ENCODE data around the gene FCN3.
A peak's percentile ranks its signal among the peaks of the same experiment; 100 is the strongest.
"Not testable (repeated sequence)": the region's sequence is repeated elsewhere in the genome, so short reads cannot be mapped to it uniquely, and the experiment has no call there.

Gene FCN3

DNA sequence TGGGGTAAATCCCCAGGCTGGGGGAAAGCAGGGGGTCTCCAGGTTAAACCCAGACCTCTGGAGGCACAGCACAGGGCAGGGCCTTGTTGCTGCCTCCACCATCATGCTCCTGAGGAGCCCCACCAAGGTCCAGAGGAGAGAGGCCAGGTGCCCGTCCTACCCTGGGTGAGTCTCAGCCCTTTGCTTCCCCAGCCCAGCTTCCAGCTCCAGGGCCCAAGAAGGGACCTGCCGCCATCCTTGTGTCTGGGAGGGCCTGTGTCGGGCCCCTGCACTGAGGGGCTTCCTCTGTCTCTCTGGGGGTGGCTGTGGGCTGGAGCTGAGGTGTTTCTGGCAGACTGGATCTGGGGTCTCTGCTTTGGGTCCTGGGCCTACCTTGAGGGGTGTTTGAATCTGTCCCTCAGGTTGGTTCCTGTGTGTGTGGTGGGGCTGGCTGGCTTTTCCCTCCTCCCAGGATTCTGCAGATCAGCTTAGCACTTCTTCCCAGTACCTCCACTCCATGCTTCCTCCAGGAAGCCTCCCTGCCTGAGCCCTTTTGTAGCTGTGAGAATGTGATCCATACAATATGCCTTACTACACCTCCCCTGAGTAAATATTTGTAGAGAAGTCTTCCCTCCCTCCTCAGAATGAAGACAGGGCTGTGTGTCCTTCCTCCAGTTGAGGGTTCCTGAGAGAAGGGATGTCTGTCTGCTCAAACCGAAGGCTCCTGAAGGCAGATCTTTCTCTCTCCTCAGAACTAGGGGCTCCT lies 24.0 kb upstream of the FCN3 start:
- no peak for DNase-seq

DNA sequence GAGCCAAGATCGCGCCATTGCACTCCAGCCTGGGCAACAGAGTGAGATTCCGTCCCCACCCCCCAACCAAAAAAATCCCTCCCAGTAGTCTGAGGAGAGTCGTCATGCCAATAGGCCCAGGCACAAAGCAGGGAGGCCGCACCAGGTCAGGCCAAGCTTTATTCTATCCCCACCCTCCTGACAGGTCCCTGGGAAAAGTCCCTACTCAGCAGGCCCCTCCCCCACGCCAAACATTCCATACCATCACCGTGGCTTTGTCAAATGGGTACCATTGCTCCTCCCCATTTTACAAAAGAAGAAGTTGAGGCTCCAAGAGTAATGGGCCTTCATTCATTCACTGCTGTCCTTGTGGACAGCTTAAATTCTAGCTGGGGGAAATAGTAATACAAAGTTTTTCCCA lies 23.1 kb upstream of the FCN3 start:
- DNase-seq, result no peak

DNA sequence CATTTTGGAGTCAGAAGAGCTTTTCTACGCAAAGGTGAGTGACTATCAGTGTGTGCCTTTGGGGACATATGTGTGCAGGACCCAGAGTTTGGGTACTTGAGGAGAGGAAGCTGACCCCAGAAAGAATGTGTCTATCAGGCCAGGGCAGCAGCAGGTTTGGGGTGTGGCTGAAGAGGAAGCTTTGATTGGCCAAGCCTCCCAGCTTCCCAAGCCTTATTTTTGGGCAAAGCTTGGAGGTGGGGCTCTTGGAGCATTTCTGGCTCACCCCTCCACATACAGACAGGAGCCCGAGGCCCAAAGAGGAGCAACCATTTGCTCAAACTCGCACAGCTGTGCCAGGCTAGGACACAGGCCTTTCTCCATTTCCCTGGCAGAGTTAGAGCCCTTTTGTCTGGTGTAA lies 22.5 kb upstream of the FCN3 start:
- no peak for DNase-seq

DNA sequence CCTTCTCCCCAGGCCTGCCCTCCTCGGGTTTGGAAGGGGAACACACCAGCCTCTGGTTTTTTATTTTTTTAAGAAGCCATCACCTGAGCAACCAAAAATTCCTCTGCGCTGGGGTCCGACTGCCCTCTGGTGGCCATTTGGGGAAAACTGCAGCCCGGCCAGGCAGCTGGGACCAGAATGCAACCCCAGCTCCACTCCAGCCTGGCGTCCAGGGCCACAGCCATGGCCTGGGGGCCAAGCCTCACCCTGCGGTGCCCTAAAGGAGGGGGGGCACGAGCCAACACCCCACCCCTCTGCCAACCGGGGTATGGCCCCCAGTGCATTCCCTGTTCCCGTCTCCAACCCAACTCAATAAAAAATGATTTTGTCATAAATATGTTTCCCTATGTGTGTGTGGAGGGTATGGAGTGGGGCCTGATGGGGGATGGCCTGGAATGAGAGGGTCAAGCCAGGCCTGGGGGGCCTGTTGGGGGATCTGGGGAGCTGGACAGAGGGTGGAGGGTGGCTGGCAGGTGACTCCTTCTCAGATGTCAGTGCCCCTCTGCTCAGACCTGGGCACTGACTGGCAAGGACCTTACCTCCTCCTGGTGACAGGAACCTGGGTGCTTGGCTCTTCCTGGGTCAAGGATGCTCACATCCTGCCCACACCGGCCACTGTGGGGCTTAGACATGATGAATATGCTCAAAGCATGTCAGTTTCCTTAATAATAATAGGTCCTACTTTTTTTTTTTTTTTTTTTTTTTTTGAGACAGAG lies 21.0 kb upstream of the FCN3 start:
- DNase-seq, result peak; percentile 73

DNA sequence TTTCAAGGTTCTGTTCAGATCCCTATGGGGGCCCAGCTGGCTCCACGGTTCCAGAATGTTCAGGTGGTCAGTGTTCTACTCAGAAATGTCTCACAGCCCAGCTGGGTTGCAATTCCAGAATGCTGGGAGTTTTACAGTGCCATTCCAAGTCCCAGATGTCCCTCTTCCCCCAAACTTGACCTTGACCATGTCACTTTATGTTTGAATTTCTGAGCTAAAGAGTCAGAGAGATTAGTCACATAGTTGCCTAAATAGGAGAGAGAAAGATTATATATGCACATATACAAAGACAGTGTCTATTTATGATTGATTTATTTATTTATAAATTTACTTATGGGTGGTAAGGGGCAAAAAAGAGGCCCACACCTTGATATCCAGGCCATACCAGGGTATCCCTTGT lies 20.3 kb upstream of the FCN3 start:
- no peak for DNase-seq

DNA sequence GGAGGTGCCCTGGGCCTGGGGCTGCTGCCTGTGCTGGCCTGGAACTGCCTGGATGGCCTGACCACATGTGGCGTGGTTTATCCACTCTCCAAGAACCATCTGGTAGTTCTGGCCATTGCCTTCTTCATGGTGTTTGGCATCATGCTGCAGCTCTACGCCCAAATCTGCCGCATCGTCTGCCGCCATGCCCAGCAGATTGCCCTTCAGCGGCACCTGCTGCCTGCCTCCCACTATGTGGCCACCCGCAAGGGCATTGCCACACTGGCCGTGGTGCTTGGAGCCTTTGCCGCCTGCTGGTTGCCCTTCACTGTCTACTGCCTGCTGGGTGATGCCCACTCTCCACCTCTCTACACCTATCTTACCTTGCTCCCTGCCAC lies 19.6 kb upstream of the FCN3 start:
- DNase-seq, result no peak

DNA sequence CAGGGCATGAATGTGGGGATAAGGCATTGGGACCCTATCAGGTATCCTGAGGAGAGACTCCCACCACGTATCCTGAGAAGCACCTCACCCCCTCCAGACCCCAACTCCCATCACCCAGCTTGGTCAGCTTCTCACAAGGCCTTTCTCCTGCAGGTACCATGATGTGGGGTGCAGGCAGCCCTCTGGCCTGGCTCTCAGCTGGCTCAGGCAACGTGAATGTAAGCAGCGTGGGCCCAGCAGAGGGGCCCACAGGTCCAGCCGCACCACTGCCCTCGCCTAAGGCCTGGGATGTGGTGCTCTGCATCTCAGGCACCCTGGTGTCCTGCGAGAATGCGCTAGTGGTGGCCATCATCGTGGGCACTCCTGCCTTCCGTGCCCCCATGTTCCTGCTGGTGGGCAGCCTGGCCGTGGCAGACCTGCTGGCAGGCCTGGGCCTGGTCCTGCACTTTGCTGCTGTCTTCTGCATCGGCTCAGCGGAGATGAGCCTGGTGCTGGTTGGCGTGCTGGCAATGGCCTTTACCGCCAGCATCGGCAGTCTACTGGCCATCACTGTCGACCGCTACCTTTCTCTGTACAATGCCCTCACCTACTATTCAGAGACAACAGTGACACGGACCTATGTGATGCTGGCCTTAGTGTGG lies 19.1 kb upstream of the FCN3 start:
- no peak for DNase-seq

DNA sequence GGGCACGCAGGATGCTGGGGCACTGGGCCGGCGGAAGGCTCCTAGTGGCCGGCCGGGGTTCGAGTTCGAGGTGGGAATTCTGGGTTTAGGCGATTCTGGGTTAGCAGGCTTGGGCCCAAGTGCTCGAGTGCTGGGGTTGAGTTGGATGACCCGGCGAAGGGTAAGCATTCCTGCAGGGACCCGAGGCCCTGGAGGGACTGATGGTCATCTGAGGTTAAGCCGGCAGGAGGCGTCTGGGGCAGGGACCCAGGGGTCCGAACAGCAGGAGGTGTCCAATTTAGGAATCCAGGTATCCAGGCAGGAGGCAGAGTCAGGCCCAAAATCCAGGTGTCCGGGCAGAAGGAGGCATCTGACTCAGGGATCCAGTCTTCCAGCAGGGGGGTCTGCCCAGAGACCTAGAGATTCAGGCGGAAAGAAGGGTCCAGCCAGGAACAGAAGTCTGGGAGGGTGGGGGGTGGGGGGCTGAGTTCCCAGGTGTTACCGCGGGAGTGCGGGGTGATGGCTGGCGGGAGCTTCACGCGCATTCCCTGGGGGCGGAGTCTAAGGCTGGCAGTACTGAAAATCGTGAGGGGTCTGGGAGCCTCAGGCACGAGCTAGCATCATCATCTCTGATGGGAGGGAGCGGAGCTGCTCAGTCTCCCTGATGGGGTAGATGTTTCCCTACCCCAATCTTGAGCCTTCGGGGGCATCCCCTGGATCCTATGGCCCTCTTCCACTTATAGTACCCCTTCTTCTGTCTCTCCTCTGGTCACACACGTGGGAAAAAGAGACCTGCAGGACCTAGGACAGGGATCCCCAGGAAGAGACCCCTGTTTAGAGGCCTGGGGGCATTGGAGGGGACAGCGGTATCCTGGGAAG lies 18.4 kb upstream of the FCN3 start:
- peak; percentile 38 for DNase-seq

DNA sequence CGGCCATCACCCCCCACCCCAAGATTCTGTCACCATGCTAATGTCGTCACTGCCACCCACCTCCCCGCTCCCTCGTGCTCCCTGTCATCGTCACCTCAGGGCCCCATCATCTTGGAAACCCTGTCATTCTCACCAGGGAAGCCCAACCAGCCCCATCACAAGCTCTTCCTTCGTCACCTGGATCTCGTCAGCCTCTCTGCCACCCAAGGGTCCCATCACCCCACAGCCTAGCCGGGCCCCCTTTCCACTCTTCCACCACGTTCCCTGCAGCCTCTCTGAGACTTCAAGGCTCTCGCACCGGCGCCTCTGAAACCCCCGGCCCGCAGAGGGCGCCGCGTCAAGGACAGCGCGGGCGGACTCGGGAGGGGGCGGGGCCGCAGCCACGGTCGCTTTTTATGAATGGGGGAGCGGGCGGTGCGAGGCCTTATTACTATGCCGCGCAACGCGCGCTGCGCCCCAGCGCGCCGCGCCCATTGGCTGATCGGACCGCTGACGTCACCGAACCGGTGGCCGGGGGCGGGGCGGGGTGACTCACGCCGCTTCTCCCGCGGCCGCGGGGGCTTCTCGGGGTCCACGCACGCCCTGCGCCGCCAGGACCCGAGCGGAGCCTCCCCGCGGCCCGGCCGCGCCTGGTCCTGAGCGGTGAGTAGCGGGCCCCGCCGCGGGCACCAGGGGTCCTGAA lies 17.6 kb upstream of the FCN3 start, which contains the start of gene GPR3:
Gene GPR3, plus strand, starts transcription at position 527 of the 682 bp plus-strand sequence. CDS start 1,177 bp downstream, outside the sequence.
- DNase-seq, result peak; percentile 94

DNA sequence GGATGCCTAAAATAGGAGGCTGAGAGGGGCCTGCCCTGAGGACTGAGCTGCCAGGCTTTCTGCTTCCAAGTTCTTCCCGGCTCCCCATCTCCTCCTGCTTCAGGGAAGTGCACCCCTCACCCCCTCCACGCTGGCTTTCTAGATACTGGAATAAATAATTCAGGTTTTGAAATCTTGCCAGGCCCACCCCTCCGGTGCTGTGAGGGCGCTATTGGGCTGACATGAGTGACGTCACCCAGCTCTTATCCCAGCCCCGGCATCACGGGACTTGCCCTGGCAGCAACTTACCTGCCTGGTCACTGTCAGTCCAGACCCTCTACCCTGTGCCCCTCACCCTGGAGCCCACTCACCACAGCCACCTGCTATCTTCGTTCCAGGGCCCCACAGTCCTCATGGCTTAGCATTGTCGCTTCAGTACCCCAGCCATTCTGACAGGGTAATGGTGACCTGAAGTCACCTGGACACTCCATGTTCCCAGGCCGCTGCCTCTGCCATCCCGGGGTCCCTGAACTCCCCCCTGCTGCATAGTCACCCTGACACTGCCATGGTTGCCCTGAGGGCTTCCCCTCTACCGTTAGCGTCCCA lies 17.0 kb upstream of the FCN3 start:
- peak; percentile 76 for DNase-seq

DNA sequence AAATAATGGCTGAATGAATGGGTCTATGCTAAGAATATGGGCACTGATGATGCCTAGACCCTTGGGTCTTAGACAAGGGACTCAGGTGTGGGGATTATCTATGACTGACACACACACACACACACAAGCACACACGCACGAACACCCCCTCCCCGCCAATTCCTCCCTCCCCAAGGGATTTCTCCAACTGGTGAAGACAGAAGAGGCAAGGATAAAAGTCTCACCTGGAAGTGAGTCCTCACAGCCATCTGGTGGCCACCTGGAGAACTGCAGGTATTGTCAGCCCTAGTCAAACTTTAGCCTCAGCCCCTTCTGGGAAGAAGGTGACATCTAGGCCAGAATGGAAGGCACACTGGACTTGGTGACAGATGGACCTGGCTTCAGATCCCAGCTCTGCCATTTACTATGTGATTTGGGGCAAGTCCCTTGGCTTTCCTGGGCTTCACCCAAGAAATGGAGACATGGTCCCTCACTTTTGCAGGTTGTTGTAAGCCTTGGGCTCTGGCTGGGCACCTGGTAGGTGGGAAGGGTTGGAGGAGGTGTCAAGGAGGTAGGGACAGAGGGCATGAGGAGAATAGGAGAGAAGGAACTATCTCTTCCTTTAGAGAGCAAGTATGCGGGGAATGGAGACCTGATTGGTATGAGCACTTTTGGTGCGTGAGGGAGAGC lies 13.8 kb upstream of the FCN3 start:
- peak; percentile 77 for DNase-seq

DNA sequence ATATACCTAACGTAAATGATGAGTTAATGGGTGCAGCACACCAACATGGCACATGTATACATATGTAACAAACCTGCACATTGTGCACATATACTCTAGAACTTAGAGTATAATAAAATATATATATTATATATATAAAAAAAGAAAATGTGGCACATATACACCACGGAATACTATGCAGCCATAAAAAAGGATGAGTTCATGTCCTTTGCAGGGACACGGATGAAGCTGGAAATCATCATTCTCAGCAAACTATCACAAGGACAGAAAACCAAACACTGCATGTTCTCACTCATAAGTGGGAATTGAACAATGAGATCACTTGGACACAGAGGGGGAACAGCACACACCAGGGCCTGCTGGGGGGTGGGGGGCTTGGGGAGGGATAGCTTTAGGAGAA lies 10.2 kb upstream of the FCN3 start:
- not testable (repeated sequence) for DNase-seq

DNA sequence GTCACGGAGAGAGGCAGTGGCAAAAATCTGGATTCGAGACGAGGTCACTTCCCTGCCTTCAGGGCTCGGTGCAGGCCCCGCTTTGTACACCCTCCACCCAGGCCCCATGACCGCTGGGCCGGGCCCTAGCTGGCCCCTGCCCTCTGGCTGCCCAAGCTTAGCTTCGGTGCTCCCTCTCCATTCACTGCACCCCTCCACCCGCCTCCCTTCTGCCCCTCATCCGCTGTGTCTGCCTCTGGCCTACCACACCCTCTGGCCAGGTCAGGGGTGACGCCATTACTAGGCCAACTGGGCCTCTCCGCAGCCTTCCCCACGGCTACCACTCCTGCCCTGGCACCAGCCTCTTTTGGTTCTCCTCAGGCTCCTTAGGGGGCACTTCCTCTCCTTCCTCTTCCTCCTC lies 9.0 kb upstream of the FCN3 start:
- no peak for DNase-seq

DNA sequence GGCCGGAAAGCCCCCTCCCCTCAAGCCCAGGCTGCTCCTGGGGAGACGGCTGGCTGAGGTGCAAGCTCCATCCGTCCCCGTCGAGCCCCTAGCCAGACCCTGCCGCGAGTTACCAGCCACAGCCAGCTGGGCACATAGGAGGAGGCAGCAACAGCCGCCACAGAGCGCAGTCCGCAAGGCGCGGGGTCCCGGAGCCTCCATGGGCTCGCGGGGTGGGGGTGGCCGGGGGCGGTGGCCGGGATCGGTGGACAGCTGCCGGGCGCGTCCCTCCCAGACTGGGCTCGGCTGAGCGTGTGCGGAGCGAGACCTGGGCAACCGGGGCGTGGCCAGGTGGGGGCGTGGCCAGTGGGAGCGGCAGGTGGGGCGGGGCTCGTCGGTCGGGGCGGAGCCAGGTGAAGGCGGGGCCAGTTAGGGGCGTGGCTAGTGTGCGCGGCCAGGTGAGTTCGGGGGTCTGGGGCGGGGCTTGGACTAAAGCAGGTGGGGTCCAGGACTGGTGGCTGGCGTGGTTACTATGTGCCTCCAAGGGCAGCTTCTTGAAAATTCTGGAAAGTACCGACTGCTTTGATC lies 8.5 kb upstream of the FCN3 start, which contains the start of gene CD164L2:
Gene CD164L2, minus strand, starts transcription at position 295 of the 567 bp plus-strand sequence. Its CDS starts 94 bp downstream, at position 201.
- DNase-seq, result peak; percentile 49

DNA sequence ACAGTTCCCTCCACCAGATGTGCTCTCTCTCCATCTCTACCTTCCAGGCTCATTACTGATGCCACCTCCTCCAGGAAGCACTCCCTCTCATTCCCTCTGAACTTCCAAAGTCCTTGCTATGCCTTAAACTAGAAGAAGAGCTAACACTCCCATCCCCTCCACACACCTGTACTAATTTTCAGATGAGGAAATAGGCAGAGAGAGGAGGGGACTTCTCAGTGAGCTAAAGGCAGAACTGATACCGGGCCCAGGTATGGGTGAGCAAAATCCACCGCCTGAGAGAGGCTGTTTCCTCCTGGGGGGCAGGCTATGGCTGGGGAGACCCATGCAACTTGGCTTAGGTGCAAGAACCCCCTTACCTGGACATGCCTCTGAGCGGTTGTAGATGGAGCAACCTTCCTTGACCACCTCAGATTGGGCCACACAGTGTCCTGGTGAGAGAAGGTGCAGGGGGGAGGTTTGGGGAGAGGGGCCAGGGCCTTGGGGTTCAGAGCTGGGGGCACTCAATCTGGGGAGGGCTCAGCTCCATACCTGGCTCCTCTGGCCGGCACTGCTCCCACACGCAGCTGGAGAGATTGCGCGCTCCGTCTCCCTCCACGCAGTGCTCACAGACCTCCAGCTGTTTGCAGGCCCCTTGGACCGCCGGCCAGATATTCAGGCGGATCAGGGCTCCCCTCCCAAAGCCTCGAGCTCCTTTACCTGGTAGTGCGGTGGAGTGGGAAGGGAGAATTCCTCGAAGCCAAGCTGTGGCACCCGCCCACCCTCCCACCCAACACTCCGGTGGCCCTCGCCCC lies 7.5 kb upstream of the FCN3 start:
- no peak for DNase-seq

DNA sequence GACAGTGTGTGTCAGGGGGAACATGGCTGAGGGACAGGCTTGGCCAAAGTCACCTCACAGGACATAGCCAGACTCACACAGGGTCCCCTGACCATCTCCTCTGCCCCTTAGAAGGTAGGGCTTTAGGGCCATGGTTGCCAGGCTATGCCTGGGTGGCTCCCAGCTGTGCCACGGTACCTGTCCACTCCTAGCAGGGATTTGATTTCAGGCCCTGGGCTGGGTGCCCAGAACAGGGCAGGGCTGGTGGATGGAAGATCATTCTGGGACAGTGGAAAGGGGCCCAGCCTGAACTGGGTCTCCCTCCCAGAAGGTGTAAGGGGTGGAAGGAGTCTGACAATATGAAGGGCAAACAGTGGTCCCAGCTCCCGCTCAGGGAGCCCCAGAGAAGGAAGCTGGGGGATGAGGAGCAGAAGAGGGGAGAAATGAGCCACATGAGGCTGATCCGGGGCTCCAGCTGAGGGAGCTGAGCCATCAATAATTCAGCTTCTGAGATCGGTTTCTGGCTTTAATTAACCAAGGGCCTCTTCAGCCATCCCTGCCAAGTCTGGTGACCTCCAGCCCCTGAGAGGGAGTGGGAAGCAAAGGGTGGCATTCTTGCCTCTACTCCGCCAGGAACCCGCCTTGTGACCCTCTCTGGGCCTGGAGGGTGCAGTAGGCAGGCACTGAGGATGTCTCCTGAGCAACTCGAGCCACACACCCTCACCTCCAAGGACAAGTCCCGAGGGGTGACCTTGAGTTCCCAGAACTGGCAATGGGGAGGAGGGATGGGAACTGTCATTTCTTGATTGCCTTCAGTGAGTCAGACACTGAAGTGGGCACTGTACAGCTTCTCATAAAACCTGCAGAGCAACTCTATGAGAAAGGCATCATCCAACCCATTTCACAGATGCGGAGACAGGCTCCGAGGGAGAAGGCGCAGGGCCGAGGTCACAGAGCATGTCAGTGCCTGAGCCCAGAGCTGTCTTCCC lies 6.4 kb upstream of the FCN3 start:
- DNase-seq, result no peak

DNA sequence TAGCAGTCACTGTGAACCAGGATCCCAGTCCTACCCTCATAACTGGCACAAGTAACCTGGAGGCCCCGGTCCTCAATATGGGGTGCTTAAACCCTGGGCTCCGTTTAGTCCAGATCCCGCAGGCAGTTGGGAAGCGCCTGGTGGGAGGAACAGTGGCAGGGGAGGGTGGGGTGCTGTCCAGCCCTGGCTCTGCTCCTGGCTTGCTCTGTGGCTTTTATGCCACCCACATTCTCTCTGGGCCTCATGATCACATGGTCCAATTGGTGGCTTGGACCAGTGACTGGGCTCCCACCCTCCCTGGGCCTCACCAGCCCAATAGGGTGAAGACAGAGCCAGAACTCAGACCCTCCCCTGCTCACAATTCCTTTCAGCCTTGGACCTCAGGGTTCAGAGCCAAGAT lies 5.6 kb upstream of the FCN3 start:
- DNase-seq, result no peak

DNA sequence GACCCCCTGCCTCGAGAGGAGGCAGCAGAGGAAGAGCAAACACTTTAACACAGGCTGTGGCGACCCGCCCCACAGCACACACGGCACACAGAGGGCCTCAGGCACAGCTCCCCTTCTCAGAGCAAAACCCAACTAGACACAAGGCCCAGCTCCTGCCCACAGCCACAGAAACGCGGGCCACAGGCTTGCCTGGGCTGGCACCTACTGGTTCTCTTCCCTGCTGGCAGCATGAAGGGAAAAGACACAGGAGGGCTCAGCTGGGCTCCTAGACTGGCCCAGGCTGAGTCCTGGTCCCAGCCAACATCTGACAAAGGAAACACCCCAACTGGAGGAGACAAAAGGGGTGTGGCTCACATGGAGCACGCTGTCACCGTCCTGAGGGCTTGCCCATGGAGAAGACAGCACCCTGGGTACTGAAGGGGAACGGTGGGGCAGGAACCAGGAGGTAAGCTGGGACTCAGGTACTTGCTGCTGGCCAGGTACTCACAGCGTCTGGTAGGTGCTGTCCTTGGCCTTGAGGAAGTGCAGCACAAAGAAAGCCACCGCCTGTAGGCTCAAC lies 5.0 kb upstream of the FCN3 start:
- DNase-seq, result peak; percentile 48

Data from NCI-H345 (cell line).